ENCODE data around the gene JAK2. TPM values are rescaled to one million over a fixed set of nuclear protein-coding genes. Genes with fewer than 3 reads are reported as not detected.
"Not testable (repeated sequence)": the region's sequence is repeated elsewhere in the genome, so short reads cannot be mapped to it uniquely, and the experiment has no call there.

Gene JAK2
- total RNA-seq, 1 experiment from 2014 or later: 9.0 TPM

- no peak for DNase-seq (ENCODE audit: low read depth)
Measured at GRCh38 chr9:4980086-4980727, 4.9 kb upstream of the JAK2 start.

GRCh38 chr9:4982721-4983482 is 2.2 kb upstream of the JAK2 start:
- DNase-seq (ENCODE audit: low read depth): no peak

DNA sequence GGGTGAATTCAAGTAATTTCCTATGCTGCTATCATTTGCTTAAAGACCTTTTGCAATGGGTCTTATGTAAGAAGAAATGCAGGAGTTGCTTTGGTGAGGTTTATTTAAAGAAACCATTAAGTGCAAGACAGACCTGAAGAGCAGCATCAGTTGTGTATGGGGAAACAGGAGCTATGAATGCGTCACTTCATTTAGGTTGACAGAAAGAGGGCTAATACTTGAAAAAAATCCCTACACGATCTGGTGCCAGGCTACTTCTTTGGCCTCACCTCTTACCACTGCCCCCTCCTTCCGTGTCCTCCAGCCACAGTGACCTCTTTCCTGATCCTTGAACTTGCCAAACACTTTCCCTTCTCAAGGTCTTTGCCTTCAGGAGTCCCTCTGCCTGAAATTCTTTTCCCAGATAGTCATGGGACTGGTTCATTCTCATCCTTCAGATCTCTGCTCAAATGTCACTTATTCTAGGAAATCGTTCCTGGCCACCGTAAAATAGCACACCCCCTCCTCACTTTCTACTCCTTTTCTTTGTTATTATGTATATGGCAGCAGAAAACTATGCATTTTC is 1.4 kb upstream of the JAK2 start:
- DNase-seq (ENCODE audit: low read depth): no peak

GRCh38 chr9:4984171-4984620 is 876 bp upstream of the JAK2 start:
- no peak for DNase-seq (ENCODE audit: low read depth)

DNA sequence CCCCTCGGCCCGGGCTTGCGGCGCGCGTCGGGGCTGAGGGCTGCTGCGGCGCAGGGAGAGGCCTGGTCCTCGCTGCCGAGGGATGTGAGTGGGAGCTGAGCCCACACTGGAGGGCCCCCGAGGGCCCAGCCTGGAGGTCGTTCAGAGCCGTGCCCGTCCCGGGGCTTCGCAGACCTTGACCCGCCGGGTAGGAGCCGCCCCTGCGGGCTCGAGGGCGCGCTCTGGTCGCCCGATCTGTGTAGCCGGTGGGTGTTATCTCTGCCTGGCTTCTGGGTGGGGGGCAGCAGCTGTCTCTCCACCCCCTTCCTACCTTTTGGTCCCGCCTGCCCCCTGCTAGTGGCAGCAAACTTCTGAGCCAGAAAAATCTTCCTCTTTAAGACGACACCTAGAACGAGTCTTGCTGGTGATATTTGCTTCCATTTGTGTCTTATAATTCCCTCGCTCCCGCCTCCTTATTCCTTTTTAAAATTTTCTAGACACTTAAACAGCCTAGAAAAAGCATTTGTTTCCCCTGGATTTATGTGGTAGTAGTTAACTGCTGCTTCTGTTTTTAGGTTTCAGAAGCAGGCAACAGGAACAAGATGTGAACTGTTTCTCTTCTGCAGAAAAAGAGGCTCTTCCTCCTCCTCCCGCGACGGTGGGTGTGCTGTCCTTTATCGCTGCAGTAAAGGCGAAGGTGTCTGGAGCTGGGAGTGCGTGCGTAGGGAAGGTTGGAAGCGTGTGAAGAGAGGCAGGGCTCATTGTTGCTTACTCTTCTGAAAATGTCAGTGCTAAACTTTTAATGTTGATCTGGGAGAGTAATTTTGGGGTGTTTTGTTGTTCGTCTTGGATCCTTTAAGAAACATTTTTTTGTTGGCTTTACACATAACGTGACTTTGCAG is 554 bp downstream of the JAK2 start:
- peak; percentile 45 for DNase-seq (ENCODE audit: low read depth)

GRCh38 chr9:4986296-4986695 is 1.2 kb downstream of the JAK2 start:
- DNase-seq (ENCODE audit: low read depth): no peak

DNA sequence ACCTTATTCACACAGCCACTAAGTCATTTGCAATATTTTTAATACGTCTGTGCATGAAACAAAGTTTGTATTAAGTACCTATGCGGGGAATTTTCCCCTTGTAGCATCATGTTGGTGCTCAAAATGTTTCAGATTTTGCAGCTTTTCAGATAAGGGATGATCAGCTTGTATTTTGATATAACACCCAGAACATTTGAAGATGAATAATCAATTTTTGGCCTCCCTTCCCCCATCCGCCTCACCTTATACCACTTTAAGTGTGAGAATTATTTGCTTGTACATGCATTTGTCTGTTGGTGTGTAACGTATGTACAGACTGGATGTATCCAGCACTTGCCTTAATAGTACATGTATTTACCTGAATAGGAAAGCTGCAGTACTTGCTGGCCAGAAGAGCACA is 1.7 kb downstream of the JAK2 start:
- no peak for DNase-seq (ENCODE audit: low read depth)

- peak; percentile 70 for DNase-seq (ENCODE audit: low read depth)
Measured at GRCh38 chr9:4987961-4988421, 2.9 kb downstream of the JAK2 start.

DNA sequence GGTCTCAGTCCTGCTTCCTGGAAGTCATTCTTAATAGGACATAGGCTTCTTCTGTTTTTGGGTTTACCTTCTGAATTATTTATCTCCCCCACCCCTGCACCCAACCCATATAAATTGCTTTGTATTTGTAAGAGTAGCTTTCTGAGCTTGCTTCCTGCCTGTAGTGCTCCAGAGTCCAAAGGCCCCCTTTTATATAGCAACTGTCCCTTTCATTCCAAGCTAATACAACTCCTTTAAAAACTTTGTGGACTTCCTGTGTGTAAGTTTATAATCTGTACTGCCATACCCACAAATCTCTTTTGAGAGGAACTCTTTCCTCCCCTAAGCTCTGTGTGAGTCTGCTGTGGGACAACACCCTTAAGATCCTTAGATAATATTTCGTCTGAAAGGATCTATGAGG is 7.8 kb downstream of the JAK2 start:
- no peak for DNase-seq (ENCODE audit: low read depth)

DNA sequence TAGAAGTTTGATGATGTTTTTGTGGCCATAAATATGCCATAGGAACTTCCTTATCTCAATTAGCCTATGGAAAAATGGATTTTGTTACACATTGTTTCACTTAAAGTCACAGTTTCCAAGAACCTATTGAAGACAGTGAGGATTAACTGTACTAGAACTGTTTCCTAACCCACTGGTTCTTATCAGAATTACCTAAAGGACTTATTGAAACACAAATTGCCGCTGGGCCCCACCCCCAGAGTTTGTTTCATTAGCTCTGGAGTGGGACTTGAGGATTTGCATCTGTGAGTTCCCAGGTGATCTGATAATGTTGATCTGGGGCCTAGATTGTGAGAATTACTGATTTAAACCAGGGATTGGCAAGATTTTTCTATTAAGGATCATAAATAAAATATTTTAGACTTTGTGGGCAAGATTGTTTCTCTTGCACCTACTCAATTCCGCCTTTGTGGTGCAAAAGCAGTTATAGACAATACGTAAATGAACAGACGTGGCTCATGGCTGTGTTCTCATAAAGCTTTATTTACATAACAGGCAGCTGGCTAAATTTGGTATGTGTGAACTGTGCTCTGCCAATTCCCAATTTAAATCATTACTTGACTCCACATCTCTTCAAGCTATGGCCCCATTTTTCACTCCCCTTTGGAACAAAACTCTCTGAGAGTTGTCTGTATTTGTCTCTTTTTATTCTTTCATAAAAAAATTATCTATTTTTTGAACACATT is 9.3 kb downstream of the JAK2 start:
- DNase-seq (ENCODE audit: low read depth): no peak

GRCh38 chr9:4997196-4997595 is 12.1 kb downstream of the JAK2 start:
- peak; percentile 41 for DNase-seq (ENCODE audit: low read depth)

- DNase-seq (ENCODE audit: low read depth): no peak
Measured at GRCh38 chr9:4997631-4998030, 12.6 kb downstream of the JAK2 start.

- peak; percentile 23 for DNase-seq (ENCODE audit: low read depth)
Measured at GRCh38 chr9:5002811-5003210, 17.7 kb downstream of the JAK2 start.

- no peak for DNase-seq (ENCODE audit: low read depth)
Measured at GRCh38 chr9:5004481-5004880, 19.4 kb downstream of the JAK2 start.

DNA sequence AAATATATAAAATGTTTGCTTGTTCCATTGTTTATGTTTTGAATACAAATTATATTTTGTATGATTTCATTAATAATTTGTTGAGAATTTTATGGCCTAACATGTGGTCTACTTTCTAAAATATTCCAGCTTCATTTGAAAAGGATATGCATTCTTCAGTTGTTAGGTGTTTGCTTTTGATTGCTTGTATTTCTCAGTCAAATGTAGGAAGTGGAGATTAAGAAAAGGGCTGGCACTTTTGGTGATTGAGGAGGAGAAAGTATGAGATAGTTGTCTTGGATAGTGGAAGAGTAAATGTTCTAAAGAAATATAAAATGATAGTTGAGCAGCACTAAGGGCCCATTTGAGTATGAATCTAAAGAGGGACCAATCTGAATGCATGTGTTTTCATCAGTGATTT is 23.1 kb downstream of the JAK2 start:
- DNase-seq (ENCODE audit: low read depth): peak; percentile 22

DNA sequence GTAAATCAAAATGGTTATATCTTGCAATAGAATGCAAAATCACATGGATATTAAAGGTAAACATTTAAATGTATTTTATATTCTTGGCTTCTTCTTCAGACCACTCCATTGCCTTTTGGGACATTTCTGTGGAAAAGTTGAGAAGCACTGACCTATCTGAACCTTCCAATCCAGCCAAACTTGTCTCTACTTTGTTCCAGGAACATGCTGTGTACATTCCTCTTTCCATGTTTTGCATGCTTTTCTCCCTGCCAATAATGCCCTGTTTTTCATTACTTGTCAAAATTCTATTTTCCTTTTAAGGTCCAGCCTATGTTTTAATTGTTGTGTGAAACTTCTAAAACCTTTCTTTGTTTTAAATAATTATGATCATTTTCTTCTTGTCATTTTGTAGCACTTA is 28.3 kb downstream of the JAK2 start:
- DNase-seq (ENCODE audit: low read depth): no peak

GRCh38 chr9:5015934-5016333 is 30.9 kb downstream of the JAK2 start:
- no peak for DNase-seq (ENCODE audit: low read depth)

GRCh38 chr9:5025416-5025815 is 40.3 kb downstream of the JAK2 start:
- DNase-seq (ENCODE audit: low read depth): peak; percentile 7

GRCh38 chr9:5031941-5032340 is 46.9 kb downstream of the JAK2 start:
- DNase-seq (ENCODE audit: low read depth): not testable (repeated sequence)

- no peak for DNase-seq (ENCODE audit: low read depth)
Measured at GRCh38 chr9:5040730-5041389, 55.8 kb downstream of the JAK2 start.
